Heart left ventricle (tissue), 13 donors: ENCODE measurements around the gene IPO5.

Experiments used
- CTCF ChIP-seq, 12 donors: fragments of 200-600 bp; sonication (generic) in 4 of 12; IDR thresholded peaks; one replicate each; pipeline versions ENCODE4 v1.5.0 to v1.8.0; 2018 to 2022; ENCODE audit warnings: antibody characterized with exemption in 12 of 12, mild to moderate bottlenecking in 5 of 12
- POLR2A ChIP-seq, 2 donors: fragments of 450-650 bp; IDR thresholded peaks; one replicate each; pipeline ENCODE4 v1.6.1; 2017; ENCODE audit warnings: antibody characterized with exemption in 2 of 2, mild to moderate bottlenecking in 2 of 2, moderate library complexity in 2 of 2
- donor health status: ischemic (EF 13 %, LVEDD 7.1; RV severe dilation, severe dysfunction).
- donor health status: DM: no; HTN: yes; CAD: no.
- donor health status: DM: no; HTN: no; CAD: no.
- donor health status: ischemic (EF 25% LVEDD 6.9; RV normal size, moderate dysfunction).
- donor health status: ischemic (EF 25% LVEDD 5.7; RV mildly dilated, moderate dysfunction).
- donor health status: ischemic (EF 35%, LVEDD 5.7; RV mildly dilated, moderate dysfunction).
- donor health status: nonischemic (EF 11% LVEDD 7.7; RV severe dilation, severe dysfunction).
- donor health status: DM: yes; HTN: yes; CAD: no.
- donor health status: PGD.
- donor health status: ischemic (EF 29% LVEDD 5.4; RV normal size, mild dysfunction).
- donor health status: nonischemic (EF 23%, LVEDD 6.1; RV moderate dilation, normal function).

DNA sequence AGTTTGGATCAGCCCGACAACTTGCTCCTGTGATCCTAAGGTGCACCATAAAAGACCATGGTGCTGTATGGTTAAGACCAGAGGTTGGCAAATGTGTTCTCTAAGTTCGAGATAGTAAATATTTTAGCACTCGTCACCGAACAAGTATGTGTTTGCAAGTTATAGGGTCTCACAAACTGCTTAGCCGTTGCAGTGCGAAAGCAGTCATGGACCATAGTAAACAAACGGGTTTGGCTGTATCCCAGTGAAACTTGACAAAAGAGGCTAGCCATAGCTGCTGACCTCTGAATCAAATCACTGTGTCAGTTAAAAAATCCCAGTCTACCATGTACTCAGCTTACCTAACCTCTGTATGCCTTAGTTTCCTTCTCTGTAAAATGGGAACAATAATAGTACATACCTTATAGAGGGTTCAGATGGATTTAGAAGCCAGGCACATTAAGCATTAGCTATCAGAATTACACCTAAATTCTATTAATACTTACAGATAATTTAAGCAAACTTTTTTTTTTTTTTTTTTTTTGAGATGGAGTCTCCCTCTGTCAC lies 72.1 kb downstream of the IPO5 start:
- no peak for TF ChIP-seq CTCF (IDR thresholded peaks at IDR 0.05)
- no peak for TF ChIP-seq POLR2A (IDR thresholded peaks at IDR 0.05)
